Transverse colon (tissue), 4 donors: Measurements from ENCODE around the gene NCCRP1. TPM values are rescaled to one million over a fixed set of nuclear protein-coding genes. Genes with fewer than 3 reads are reported as not detected.

Experiments
- DNase-seq: peaks from one replicate; pipeline ENCODE4 v3.0.0-alpha.2; 2019
- H3K27ac ChIP-seq, 4 donors: fragments of 200-600 bp; sonication (generic); 2 replicates each; pipeline ENCODE4 v1.5.1; 2016 to 2018; ENCODE audit warnings: inconsistent platforms in 4 of 4
- H3K27me3 ChIP-seq: fragments of 200-600 bp; sonication (generic); 2 replicates; pipeline ENCODE4 v1.5.1; 2017; ENCODE audit warnings: inconsistent platforms
- H3K36me3 ChIP-seq, 4 donors: fragments of 200-600 bp; sonication (generic); 2 replicates each; pipeline ENCODE4 v1.5.1; 2017 to 2019; ENCODE audit warnings: inconsistent platforms in 4 of 4
- H3K4me1 ChIP-seq, 4 donors: fragments of 200-600 bp; sonication (generic); 2 replicates each; pipeline ENCODE4 v1.5.1; 2017 to 2020; ENCODE audit warnings: inconsistent platforms in 4 of 4
- H3K4me3 ChIP-seq, 4 donors: fragments of 200-600 bp; sonication (generic); 1 replicate in 1 of 4; 2 replicates in 3 of 4; pipeline versions ENCODE4 v1.5.1 to v1.6.1; 2017 to 2019; ENCODE audit warnings: inconsistent platforms in 4 of 4
- H3K9me3 ChIP-seq, 2 donors: fragments of 200-600 bp; sonication (generic); 2 replicates each; pipeline ENCODE4 v1.5.1; 2017 to 2019; ENCODE audit warnings: inconsistent platforms in 2 of 2
- CTCF ChIP-seq, 5 experiments: fragments of 200-600 bp in 3 of 5; fragments of 450-650 bp in 2 of 5; sonication (generic) in 3 of 5; IDR thresholded peaks; 1 replicate in 2 of 5; 2 replicates in 3 of 5; pipeline ENCODE4 v1.5.1; 2016 to 2017; ENCODE audit warnings: antibody characterized with exemption in 5 of 5, inconsistent platforms in 3 of 5, mild to moderate bottlenecking in 2 of 5, moderate library complexity in 1 of 5
- EP300 ChIP-seq: sonication (generic); formaldehyde crosslinking; IDR thresholded peaks from one replicate; pipeline ENCODE4 v1.6.1; 2017; ENCODE audit warnings: antibody characterized with exemption, low read depth
- POLR2A ChIP-seq: fragments of 450-650 bp; IDR thresholded peaks from one replicate; pipeline ENCODE4 v1.6.1; 2016; ENCODE audit warnings: antibody characterized with exemption, mild to moderate bottlenecking, moderate library complexity
- POLR2AphosphoS5 ChIP-seq, 3 donors: sonication (generic); formaldehyde crosslinking; IDR thresholded peaks; one replicate each; pipeline ENCODE4 v1.6.1; 2016; ENCODE audit warnings: antibody characterized with exemption in 3 of 3
- WGBS, 2 donors: methylation state at CpG; one replicate each; pipeline ENCODE4 v1.1.5; 2018; ENCODE audit warnings: low coverage in 1 of 2; 5-methylcytosine and 5-hydroxymethylcytosine counted together
- in situ Hi-C, 4 donors: fragments of 200-750 bp; cut with MboI; loops; one replicate each; pipeline versions ENCODE4 v1.15.0 to v1.15.1; 2017; ENCODE audit warnings: low sequenced_read_pairs in 3 of 4, low pct_ligation_motif_present in 1 of 4, low pct_unique_long_range_greater_than_20kb in 1 of 4
- intact Hi-C: fragments of 100-400 bp; cut with DNase I; formaldehyde crosslinking; loops from one replicate; pipeline ENCODE4 v1.15.1; 2023; ENCODE audit warnings: low total_unique reads
- total RNA-seq, 4 donors: library from RNA; depleted of rRNA; stranded (reverse); fragments of >200 nt; gene quantifications; one replicate each; pipeline ENCODE4 v1.1.0, GENCODE V29; 2016

NCCRP1 gene
- total RNA-seq, 4 donors from 2014 or later, result 0.14 to 3.0 (median 1.1) TPM; not detected in 1

GRCh38 chr19:39172700-39173501 is 23.9 kb upstream of the NCCRP1 start:
- intact Hi-C loops, result no loop called here
- WGBS, 2 donors, result 95% methylated on average over 34 of the region's 45 CpGs; no CpG with 5 or more reads in 1 of the 2 donors
- peaks cover 0 to 23% (median 6%) of the 10 kb centered on the region in 4 donors for H3K36me3 ChIP-seq
- H3K9me3 ChIP-seq, result no peaks in the 10 kb centered on the region
- TF ChIP-seq CTCF (IDR thresholded peaks at IDR 0.05), result no peak
- TF ChIP-seq POLR2AphosphoS5 (IDR thresholded peaks at IDR 0.05), result no peak
- TF ChIP-seq POLR2A, result no peak
- no peak overlapping the region for H3K4me3 ChIP-seq
- peaks cover 0 to 4% (median 0%) of the 10 kb centered on the region in 4 donors for H3K4me1 ChIP-seq
- no peak for DNase-seq
- no peaks in the 10 kb centered on the region for H3K27me3 ChIP-seq
- no peak overlapping the region for H3K27ac ChIP-seq
- in situ Hi-C loops, result no loop called here

- TF ChIP-seq EP300, result no peak
- no peak for TF ChIP-seq POLR2A
- no peak for TF ChIP-seq CTCF (IDR thresholded peaks at IDR 0.05)
- no peak for TF ChIP-seq POLR2AphosphoS5 (IDR thresholded peaks at IDR 0.05)
Observed at GRCh38 chr19:39173502-39173991, 23.2 kb upstream of the NCCRP1 start.

GRCh38 chr19:39174142-39174541 is 22.6 kb upstream of the NCCRP1 start:
- TF ChIP-seq POLR2A, result no peak
- no peak for TF ChIP-seq POLR2AphosphoS5 (IDR thresholded peaks at IDR 0.05)
- no peak for TF ChIP-seq CTCF (IDR thresholded peaks at IDR 0.05)
- TF ChIP-seq EP300, result no peak
- Histone ChIP-seq H3K27ac (no peak overlapping the region), H3K27me3 (no peaks in the 10 kb centered on the region), H3K4me3 (no peak overlapping the region), H3K36me3 (peaks cover 0 to 25% (median 7%) of the 10 kb centered on the region in 4 donors), H3K9me3 (no peaks in the 10 kb centered on the region), H3K4me1 (peaks cover 0 to 3% (median 0%) of the 10 kb centered on the region in 4 donors)
- intact Hi-C loops, result no loop called here
- in situ Hi-C loops, result no loop called here
- DNase-seq, result no peak
- WGBS, 2 donors, result 90% methylated on average over 16 of the region's 16 CpGs; no CpG with 5 or more reads in 1 of the 2 donors

More at GRCh38 chr19:39173502-39173991, 23.2 kb upstream of the NCCRP1 start:
- Histone ChIP-seq H3K36me3 (peaks cover 0 to 25% (median 7%) of the 10 kb centered on the region in 4 donors), H3K27ac (no peak overlapping the region), H3K4me3 (no peak overlapping the region), H3K4me1 (peaks cover 0 to 3% (median 0%) of the 10 kb centered on the region in 4 donors), H3K27me3 (no peaks in the 10 kb centered on the region), H3K9me3 (no peaks in the 10 kb centered on the region)
- intact Hi-C loops (no loop called here), in situ Hi-C loops (no loop called here)
- 93% methylated on average over 19 of the region's 25 CpGs; no CpG with 5 or more reads in 1 of the 2 donors for WGBS, 2 donors
- no peak for DNase-seq

- TF ChIP-seq POLR2A, result no peak
- TF ChIP-seq EP300, result no peak
- TF ChIP-seq CTCF (IDR thresholded peaks at IDR 0.05), result no peak
- TF ChIP-seq POLR2AphosphoS5 (IDR thresholded peaks at IDR 0.05), result no peak
- H3K27me3 ChIP-seq, result no peaks in the 10 kb centered on the region
- no peak overlapping the region for H3K27ac ChIP-seq
- no peak overlapping the region for H3K4me3 ChIP-seq
- no peaks in the 10 kb centered on the region for H3K9me3 ChIP-seq
- 92% methylated on average over 41 of the region's 43 CpGs; no CpG with 5 or more reads in 1 of the 2 donors for WGBS, 2 donors
- intact Hi-C loops, result no loop called here
- DNase-seq, result no peak
- H3K36me3 ChIP-seq, result peaks cover 0 to 25% (median 7%) of the 10 kb centered on the region in 4 donors
- in situ Hi-C loops, result no loop called here
- H3K4me1 ChIP-seq, result peaks cover 0 to 3% (median 0%) of the 10 kb centered on the region in 4 donors
Observed at GRCh38 chr19:39174558-39175544, 21.9 kb upstream of the NCCRP1 start.
